H1 (cell line): ENCODE measurements around the gene RTTN. TPM values are rescaled to one million over a fixed set of nuclear protein-coding genes. Genes with fewer than 3 reads are reported as not detected.

ENCODE experiments used
- ATF2 ChIP-seq: IDR thresholded peaks from 2 replicates; pipeline ENCODE4 v1.6.1; 2012; ENCODE audit warnings: low read length, inconsistent platforms
- BRCA1 ChIP-seq: IDR thresholded peaks from 2 replicates; pipeline ENCODE4 v1.6.1; 2012; ENCODE audit warnings: low read depth, low read length, improper control_type of control experiment
- CHD1 ChIP-seq: IDR thresholded peaks from 2 replicates; pipeline ENCODE4 v1.6.1; 2012; ENCODE audit warnings: low read depth, low read length, improper control_type of control experiment
- CHD7 ChIP-seq: fragments of 300-600 bp; sonication (generic); IDR thresholded peaks from 2 replicates; pipeline ENCODE4 v1.7.1; 2012; ENCODE audit warnings: low read length, moderate library complexity, mild to moderate bottlenecking, inconsistent platforms; ENCODE audit not compliant: insufficient replicate concordance
- GTF2F1 ChIP-seq: IDR thresholded peaks from 2 replicates; pipeline ENCODE4 v1.6.1; 2012; ENCODE audit warnings: low read depth, low read length, improper control_type of control experiment, borderline replicate concordance
- KDM1A ChIP-seq: fragments of 200-600, 300-600 bp; sonication (generic); IDR thresholded peaks from 2 replicates; pipeline ENCODE4 v1.7.1; 2016; ENCODE audit warnings: mild to moderate bottlenecking, low read length, borderline replicate concordance
- MAX ChIP-seq: IDR thresholded peaks from 2 replicates; pipeline ENCODE4 v1.6.1; 2012; ENCODE audit warnings: inconsistent platforms
- NRF1 ChIP-seq: IDR thresholded peaks from 2 replicates; pipeline ENCODE4 v1.6.1; 2011; ENCODE audit warnings: mild to moderate bottlenecking, low read depth, low read length, improper control_type of control experiment
- PHF8 ChIP-seq: fragments of 200-600 bp; sonication (generic); conservative IDR thresholded peaks from 2 replicates; pipeline ENCODE4 v1.7.1; 2012; ENCODE audit warnings: low read depth, mild to moderate bottlenecking, inconsistent platforms, low read length, moderate library complexity
- SP2 ChIP-seq: IDR thresholded peaks from 2 replicates; pipeline ENCODE4 v1.6.1; 2012; ENCODE audit warnings: mild to moderate bottlenecking, low read length, inconsistent platforms
- YY1 ChIP-seq: IDR thresholded peaks from 2 replicates; pipeline ENCODE4 v1.6.1; 2011; ENCODE audit warnings: low read depth, mild to moderate bottlenecking, low read length
- polyA plus RNA-seq, 7 experiments: library from polyadenylated mRNA; depleted of rRNA in 3 of 7; stranded (reverse) in 5 of 7; unstranded in 2 of 7; fragments of >200 nt in 5 of 7; fragments of 200-250 nt in 2 of 7; gene quantifications; 1 replicate in 5 of 7; 2 replicates in 1 of 7; 4 replicates in 1 of 7; pipeline versions ENCODE4 v1.2.1 to v1.2.3, GENCODE V29; 2011 to 2013; ENCODE audit warnings: missing spikeins in 2 of 7, mixed read lengths in 2 of 7
- total RNA-seq: library from RNA; stranded (reverse); fragmentation: NEBNext Ultra II Directional; extraction: Animal tissue kit (Norgen Biotek cat#: 25700); gene quantifications from 2 replicates; pipeline ENCODE4 v1.2.1, GENCODE V29; 2021

The RTTN gene
- total and polyA plus RNA-seq, 2 of the 8 experiments (the other 6 are each of a cell fraction or from before 2014, with no cell fraction given), result 9.1 to 21.4 TPM

- TF ChIP-seq CHD7, result no peak
- TF ChIP-seq ATF2, result no peak
- no peak for TF ChIP-seq NRF1
- TF ChIP-seq YY1, result no peak
- TF ChIP-seq BRCA1, result no peak
- TF ChIP-seq KDM1A, result no peak
- TF ChIP-seq MAX, result no peak
- TF ChIP-seq CHD1, result no peak
- no peak for TF ChIP-seq SP2
- TF ChIP-seq PHF8, result no peak
- TF ChIP-seq GTF2F1, result no peak
These were observed 30.0 kb upstream of the RTTN start (continued) for GRCh38 chr18:70235478-70235877.
